Liver (tissue), 9 donors: Measurements from ENCODE around the gene DTL. TPM values are rescaled to one million over a fixed set of nuclear protein-coding genes. Genes with fewer than 3 reads are reported as not detected.

Experiments used
- DNase-seq: peaks from one replicate; pipeline ENCODE4 v3.0.0-alpha.2; 2017; ENCODE audit warnings: low spot score
- H3K27ac ChIP-seq, 2 donors: one replicate each; pipeline ENCODE4 v1.7.0; 2013; ENCODE audit warnings: inconsistent platforms in 2 of 2, low read length in 2 of 2, control low read depth in 1 of 2, low read depth in 1 of 2, mild to moderate bottlenecking in 1 of 2
- H3K27me3 ChIP-seq, 4 donors: one replicate each; pipeline versions ENCODE4 v1.6.1 to v1.7.0; 2013; ENCODE audit warnings: low read length in 3 of 4, inconsistent platforms in 1 of 4, mild to moderate bottlenecking in 1 of 4, moderate library complexity in 1 of 4; ENCODE audit not compliant: control insufficient read depth in 4 of 4, insufficient read depth in 4 of 4
- H3K36me3 ChIP-seq, 4 donors: one replicate each; pipeline versions ENCODE4 v1.6.1 to v1.7.0; 2013; ENCODE audit warnings: low read length in 3 of 4, mild to moderate bottlenecking in 3 of 4, low read depth in 1 of 4, moderate library complexity in 1 of 4; ENCODE audit not compliant: control insufficient read depth in 4 of 4, insufficient read depth in 3 of 4
- H3K4me1 ChIP-seq, 4 donors: one replicate each; pipeline versions ENCODE4 v1.6.1 to v1.7.0; 2013; ENCODE audit warnings: low read length in 3 of 4, mild to moderate bottlenecking in 3 of 4, moderate library complexity in 1 of 4; ENCODE audit not compliant: control insufficient read depth in 4 of 4, insufficient read depth in 4 of 4
- H3K4me3 ChIP-seq, 3 donors: one replicate each; pipeline versions ENCODE4 v1.6.1 to v1.7.0; 2013; ENCODE audit warnings: low read length in 3 of 3, control low read depth in 1 of 3, low read depth in 1 of 3, mild to moderate bottlenecking in 1 of 3
- H3K9ac ChIP-seq, 2 donors: one replicate each; pipeline ENCODE4 v1.7.0; 2013; ENCODE audit warnings: low read length in 2 of 2, mild to moderate bottlenecking in 2 of 2, moderate library complexity in 2 of 2, control low read depth in 1 of 2, low read depth in 1 of 2
- H3K9me3 ChIP-seq, 4 donors: one replicate each; pipeline versions ENCODE4 v1.6.1 to v1.7.0; 2013; ENCODE audit warnings: low read length in 3 of 4; ENCODE audit not compliant: control insufficient read depth in 4 of 4
- EGR1 ChIP-seq, 2 donors: IDR thresholded peaks; 2 replicates each; pipeline ENCODE4 v1.6.1; 2016 to 2018; ENCODE audit warnings: antibody characterized with exemption in 2 of 2, low read depth in 2 of 2
- FOXA1 ChIP-seq: IDR thresholded peaks from 2 replicates; pipeline ENCODE4 v1.6.1; 2016; ENCODE audit warnings: antibody characterized with exemption
- FOXA2 ChIP-seq: IDR thresholded peaks from 2 replicates; pipeline ENCODE4 v1.6.1; 2016; ENCODE audit warnings: antibody characterized with exemption
- GABPA ChIP-seq, 2 donors: IDR thresholded peaks in 1 of 2; conservative IDR thresholded peaks in 1 of 2; 2 replicates each; pipeline ENCODE4 v1.6.1; 2016; ENCODE audit warnings: antibody characterized with exemption in 2 of 2, mild to moderate bottlenecking in 1 of 2, moderate library complexity in 1 of 2
- HNF4A ChIP-seq, 2 donors: conservative IDR thresholded peaks; 2 replicates each; pipeline ENCODE4 v1.6.1; 2016; ENCODE audit warnings: antibody characterized with exemption in 2 of 2, mild to moderate bottlenecking in 2 of 2
- HNF4G ChIP-seq: IDR thresholded peaks from 2 replicates; pipeline ENCODE4 v1.6.1; 2016; ENCODE audit warnings: antibody characterized with exemption
- JUND ChIP-seq, 2 donors: IDR thresholded peaks; 2 replicates each; pipeline ENCODE4 v1.6.1; 2016; ENCODE audit warnings: antibody characterized with exemption in 2 of 2
- NR2F2 ChIP-seq: IDR thresholded peaks from 2 replicates; pipeline ENCODE4 v1.6.1; 2016; ENCODE audit warnings: antibody characterized with exemption
- RAD21 ChIP-seq, 2 donors: IDR thresholded peaks; 2 replicates each; pipeline ENCODE4 v1.6.1; 2016; ENCODE audit warnings: antibody characterized with exemption in 2 of 2, mild to moderate bottlenecking in 2 of 2
- RXRA ChIP-seq, 2 donors: IDR thresholded peaks; 2 replicates each; pipeline ENCODE4 v1.6.1; 2017 to 2018; ENCODE audit warnings: antibody characterized with exemption in 2 of 2, mild to moderate bottlenecking in 1 of 2
- SP1 ChIP-seq: IDR thresholded peaks from 2 replicates; pipeline ENCODE4 v1.6.1; 2018; ENCODE audit warnings: antibody characterized with exemption, mild to moderate bottlenecking
- YY1 ChIP-seq: IDR thresholded peaks from 2 replicates; pipeline ENCODE4 v1.6.1; 2016; ENCODE audit warnings: antibody characterized with exemption, mild to moderate bottlenecking
- WGBS: extraction: QIAGEN DNeasy Blood & Tissue Kit; methylation state at CpG from one replicate; pipeline ENCODE4 v1.1.7; 2013; 5-methylcytosine and 5-hydroxymethylcytosine counted together
- polyA plus RNA-seq, 2 donors: library from polyadenylated mRNA; stranded (reverse) in 1 of 2; unstranded in 1 of 2; fragments of 200-250 nt in 1 of 2; fragments of >200 nt in 1 of 2; fragmentation: Nextera tagmentation in 1 of 2; extraction: Ambion mirVana in 1 of 2; gene quantifications; one replicate each; pipeline versions ENCODE4 v1.2.1 to v1.2.3, GENCODE V29; 2013 to 2015
- total RNA-seq, 2 donors: library from RNA; depleted of rRNA; stranded (reverse); fragments of >200 nt; gene quantifications; one replicate each; pipeline ENCODE4 v1.2.3, GENCODE V29; 2014
- TF ChIP-seq, protein P1 (sequence below): IDR thresholded peaks from 2 replicates; pipeline ENCODE4 v1.6.1; 2016; ENCODE audit warnings: antibody characterized with exemption
- TF ChIP-seq, protein P2 (sequence below): IDR thresholded peaks from 2 replicates; pipeline ENCODE4 v1.6.1; 2016; ENCODE audit warnings: antibody characterized with exemption, mild to moderate bottlenecking
- TF ChIP-seq, protein P3 (sequence below): IDR thresholded peaks from 2 replicates; pipeline ENCODE4 v1.6.1; 2016; ENCODE audit warnings: antibody characterized with exemption
- TF ChIP-seq, protein P4 (sequence below): fragments of 150-350 bp; IDR thresholded peaks from 2 replicates; pipeline ENCODE4 v1.5.1; 2017; ENCODE audit warnings: improper control_type of control experiment, low read depth, low read length; ENCODE audit not compliant: missing input control
- TF ChIP-seq, protein P5 (sequence below): IDR thresholded peaks from 2 replicates; pipeline ENCODE4 v1.6.1; 2016; ENCODE audit warnings: antibody characterized with exemption
- donor health status: healthy.
- donor health status: healthy.
- donor health status: healthy.
- donor health status: healthy.
- donor health status: healthy.

DTL gene
- total and polyA plus RNA-seq, 4 donors = 0.17 to 17.9 (median 0.73) TPM

DNA sequence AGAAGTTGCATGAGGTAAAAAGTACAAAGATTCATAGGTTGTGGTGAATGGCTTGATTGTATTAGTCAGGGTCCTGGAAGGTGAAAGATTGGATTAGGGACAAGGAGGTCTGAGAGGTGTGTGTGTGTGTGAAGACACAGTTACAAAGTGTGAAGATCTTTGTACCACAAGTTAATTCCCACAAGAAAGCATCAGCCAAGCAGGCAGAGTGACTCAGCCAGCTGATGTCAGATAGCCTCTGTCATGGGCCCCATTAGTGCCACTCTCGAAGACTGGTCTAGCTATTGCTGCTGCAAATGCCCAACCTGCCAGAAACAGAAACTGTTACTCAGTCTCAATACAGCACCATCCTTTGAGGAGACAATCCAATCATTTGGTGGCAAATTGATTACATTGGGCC lies 96.5 kb downstream of the DTL start (continued):
- TF ChIP-seq FOXA1 (no peak), HNF4A (conservative IDR thresholded peaks at IDR 0.05) (no peak), EGR1 (IDR thresholded peaks at IDR 0.05; ENCODE audit: low read depth in 2 of 2) (no peak), NR2F2 (no peak)
- TF ChIP-seq, protein P1, sequence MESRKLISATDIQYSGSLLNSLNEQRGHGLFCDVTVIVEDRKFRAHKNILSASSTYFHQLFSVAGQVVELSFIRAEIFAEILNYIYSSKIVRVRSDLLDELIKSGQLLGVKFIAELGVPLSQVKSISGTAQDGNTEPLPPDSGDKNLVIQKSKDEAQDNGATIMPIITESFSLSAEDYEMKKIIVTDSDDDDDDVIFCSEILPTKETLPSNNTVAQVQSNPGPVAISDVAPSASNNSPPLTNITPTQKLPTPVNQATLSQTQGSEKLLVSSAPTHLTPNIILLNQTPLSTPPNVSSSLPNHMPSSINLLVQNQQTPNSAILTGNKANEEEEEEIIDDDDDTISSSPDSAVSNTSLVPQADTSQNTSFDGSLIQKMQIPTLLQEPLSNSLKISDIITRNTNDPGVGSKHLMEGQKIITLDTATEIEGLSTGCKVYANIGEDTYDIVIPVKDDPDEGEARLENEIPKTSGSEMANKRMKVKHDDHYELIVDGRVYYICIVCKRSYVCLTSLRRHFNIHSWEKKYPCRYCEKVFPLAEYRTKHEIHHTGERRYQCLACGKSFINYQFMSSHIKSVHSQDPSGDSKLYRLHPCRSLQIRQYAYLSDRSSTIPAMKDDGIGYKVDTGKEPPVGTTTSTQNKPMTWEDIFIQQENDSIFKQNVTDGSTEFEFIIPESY = no peak

DNA sequence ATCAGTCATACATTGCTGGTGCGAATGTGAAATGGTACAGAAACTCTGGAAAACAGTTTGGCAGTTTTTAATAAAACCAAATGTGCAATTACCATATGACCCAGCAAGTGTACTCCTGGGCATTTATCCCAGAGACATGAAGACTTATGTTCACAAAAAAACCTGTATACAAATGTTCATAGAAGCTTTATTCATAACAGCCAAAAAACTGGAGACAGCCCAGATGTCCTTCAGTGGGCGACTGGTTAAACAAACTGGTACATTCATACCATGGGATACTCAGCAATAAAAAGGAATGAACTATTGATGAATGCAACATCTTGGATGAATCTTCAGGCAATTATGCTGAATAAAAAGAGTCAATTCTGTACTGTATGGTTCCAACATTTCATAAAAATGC lies 97.8 kb downstream of the DTL start:
- TF ChIP-seq SP1 (no peak), NR2F2 (no peak), RAD21 (IDR thresholded peaks at IDR 0.05) (no peak), HNF4G (no peak), YY1 (no peak)
- TF ChIP-seq, protein P2, sequence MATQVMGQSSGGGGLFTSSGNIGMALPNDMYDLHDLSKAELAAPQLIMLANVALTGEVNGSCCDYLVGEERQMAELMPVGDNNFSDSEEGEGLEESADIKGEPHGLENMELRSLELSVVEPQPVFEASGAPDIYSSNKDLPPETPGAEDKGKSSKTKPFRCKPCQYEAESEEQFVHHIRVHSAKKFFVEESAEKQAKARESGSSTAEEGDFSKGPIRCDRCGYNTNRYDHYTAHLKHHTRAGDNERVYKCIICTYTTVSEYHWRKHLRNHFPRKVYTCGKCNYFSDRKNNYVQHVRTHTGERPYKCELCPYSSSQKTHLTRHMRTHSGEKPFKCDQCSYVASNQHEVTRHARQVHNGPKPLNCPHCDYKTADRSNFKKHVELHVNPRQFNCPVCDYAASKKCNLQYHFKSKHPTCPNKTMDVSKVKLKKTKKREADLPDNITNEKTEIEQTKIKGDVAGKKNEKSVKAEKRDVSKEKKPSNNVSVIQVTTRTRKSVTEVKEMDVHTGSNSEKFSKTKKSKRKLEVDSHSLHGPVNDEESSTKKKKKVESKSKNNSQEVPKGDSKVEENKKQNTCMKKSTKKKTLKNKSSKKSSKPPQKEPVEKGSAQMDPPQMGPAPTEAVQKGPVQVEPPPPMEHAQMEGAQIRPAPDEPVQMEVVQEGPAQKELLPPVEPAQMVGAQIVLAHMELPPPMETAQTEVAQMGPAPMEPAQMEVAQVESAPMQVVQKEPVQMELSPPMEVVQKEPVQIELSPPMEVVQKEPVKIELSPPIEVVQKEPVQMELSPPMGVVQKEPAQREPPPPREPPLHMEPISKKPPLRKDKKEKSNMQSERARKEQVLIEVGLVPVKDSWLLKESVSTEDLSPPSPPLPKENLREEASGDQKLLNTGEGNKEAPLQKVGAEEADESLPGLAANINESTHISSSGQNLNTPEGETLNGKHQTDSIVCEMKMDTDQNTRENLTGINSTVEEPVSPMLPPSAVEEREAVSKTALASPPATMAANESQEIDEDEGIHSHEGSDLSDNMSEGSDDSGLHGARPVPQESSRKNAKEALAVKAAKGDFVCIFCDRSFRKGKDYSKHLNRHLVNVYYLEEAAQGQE = no peak
- TF ChIP-seq, protein P1 = no peak
- Histone ChIP-seq H3K27ac (no peak overlapping the region), H3K4me3 (no peak overlapping the region), H3K9ac (no peak overlapping the region), H3K27me3 (no peaks in the 10 kb centered on the region), H3K36me3 (no peaks in the 10 kb centered on the region), H3K9me3 (no peaks in the 10 kb centered on the region), H3K4me1 (no peaks in the 10 kb centered on the region)
- 81% methylated on average over 2 of the region's 2 CpGs for WGBS
- no peak for DNase-seq

DNA sequence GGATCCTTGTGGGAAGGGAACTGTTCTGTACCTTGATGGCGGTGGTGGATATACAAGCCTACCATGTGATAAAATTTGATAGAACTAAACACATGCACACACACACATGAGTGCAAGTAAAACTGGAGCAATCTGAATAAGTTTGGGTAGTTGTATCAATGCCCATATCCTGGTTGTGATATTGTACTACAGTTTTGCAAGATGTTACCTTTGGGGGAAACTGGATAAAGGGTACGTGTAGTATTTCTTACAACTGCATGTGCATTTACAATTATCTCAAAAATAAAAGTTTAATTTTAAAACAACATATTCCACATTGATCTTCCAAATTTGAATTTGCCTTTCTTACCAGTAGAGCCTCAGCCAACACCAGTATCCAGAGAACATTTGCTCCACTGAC lies 99.6 kb downstream of the DTL start:
- no peaks in the 10 kb centered on the region for H3K27me3 ChIP-seq
- TF ChIP-seq FOXA2 = no peak
- TF ChIP-seq GABPA (IDR thresholded peaks at IDR 0.05 in 1 of 2, conservative IDR thresholded peaks at IDR 0.05 in 1 of 2) = no peak
- TF ChIP-seq EGR1 (IDR thresholded peaks at IDR 0.05; ENCODE audit: low read depth in 2 of 2) = no peak
- TF ChIP-seq, protein P2 = no peak
- TF ChIP-seq, protein P3, sequence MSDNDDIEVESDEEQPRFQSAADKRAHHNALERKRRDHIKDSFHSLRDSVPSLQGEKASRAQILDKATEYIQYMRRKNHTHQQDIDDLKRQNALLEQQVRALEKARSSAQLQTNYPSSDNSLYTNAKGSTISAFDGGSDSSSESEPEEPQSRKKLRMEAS = no peak
- TF ChIP-seq NR2F2 = no peak
- no peak for TF ChIP-seq RXRA (IDR thresholded peaks at IDR 0.05)
- no peak for TF ChIP-seq YY1
- no peak for TF ChIP-seq SP1
- TF ChIP-seq, protein P4, sequence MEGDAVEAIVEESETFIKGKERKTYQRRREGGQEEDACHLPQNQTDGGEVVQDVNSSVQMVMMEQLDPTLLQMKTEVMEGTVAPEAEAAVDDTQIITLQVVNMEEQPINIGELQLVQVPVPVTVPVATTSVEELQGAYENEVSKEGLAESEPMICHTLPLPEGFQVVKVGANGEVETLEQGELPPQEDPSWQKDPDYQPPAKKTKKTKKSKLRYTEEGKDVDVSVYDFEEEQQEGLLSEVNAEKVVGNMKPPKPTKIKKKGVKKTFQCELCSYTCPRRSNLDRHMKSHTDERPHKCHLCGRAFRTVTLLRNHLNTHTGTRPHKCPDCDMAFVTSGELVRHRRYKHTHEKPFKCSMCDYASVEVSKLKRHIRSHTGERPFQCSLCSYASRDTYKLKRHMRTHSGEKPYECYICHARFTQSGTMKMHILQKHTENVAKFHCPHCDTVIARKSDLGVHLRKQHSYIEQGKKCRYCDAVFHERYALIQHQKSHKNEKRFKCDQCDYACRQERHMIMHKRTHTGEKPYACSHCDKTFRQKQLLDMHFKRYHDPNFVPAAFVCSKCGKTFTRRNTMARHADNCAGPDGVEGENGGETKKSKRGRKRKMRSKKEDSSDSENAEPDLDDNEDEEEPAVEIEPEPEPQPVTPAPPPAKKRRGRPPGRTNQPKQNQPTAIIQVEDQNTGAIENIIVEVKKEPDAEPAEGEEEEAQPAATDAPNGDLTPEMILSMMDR = no peak
- TF ChIP-seq JUND (IDR thresholded peaks at IDR 0.05) = no peak
- no peak for TF ChIP-seq HNF4G
- TF ChIP-seq, protein P5, sequence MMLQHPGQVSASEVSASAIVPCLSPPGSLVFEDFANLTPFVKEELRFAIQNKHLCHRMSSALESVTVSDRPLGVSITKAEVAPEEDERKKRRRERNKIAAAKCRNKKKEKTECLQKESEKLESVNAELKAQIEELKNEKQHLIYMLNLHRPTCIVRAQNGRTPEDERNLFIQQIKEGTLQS = no peak
- no peak for TF ChIP-seq FOXA1

More for the DNA sequence above, 99.6 kb downstream of the DTL start:
- no peak overlapping the region for H3K4me3 ChIP-seq
- H3K27ac ChIP-seq = no peak overlapping the region
- no peaks in the 10 kb centered on the region for H3K9me3 ChIP-seq
- H3K36me3 ChIP-seq = no peaks in the 10 kb centered on the region
- 97% methylated on average over 2 of the region's 2 CpGs for WGBS
- DNase-seq = no peak
- H3K4me1 ChIP-seq = no peaks in the 10 kb centered on the region
- no peak overlapping the region for H3K9ac ChIP-seq
